GM11168 (cell line): ENCODE measurements around the gene NXPH1.

ENCODE experiments used
- in situ Hi-C: fragments of 300-500 bp; cut with MboI; formaldehyde crosslinking; loops from one replicate; pipeline ENCODE4 v1.12.0; 2022; ENCODE audit warnings: low sequenced_read_pairs; ENCODE audit not compliant: unreplicated experiment

Gene NXPH1

GRCh38 chr7:8491544-8492489 lies 58.4 kb downstream of the NXPH1 start:
- in situ Hi-C loops: no loop called here

GRCh38 chr7:8499128-8499527 lies 65.7 kb downstream of the NXPH1 start:
- in situ Hi-C loops: no loop called here

- in situ Hi-C loops: no loop called here
These were observed 66.9 kb downstream of the NXPH1 start for GRCh38 chr7:8500286-8500685.

- in situ Hi-C loops: no loop called here
These were observed 74.2 kb downstream of the NXPH1 start for GRCh38 chr7:8507566-8507965.

GRCh38 chr7:8509621-8510020 lies 76.2 kb downstream of the NXPH1 start:
- in situ Hi-C loops: no loop called here

- in situ Hi-C loops: no loop called here
These were observed 78.4 kb downstream of the NXPH1 start for GRCh38 chr7:8511855-8512254.

- in situ Hi-C loops: no loop called here
These were observed 81.5 kb downstream of the NXPH1 start for GRCh38 chr7:8514781-8515519.

GRCh38 chr7:8515640-8516185 lies 82.3 kb downstream of the NXPH1 start:
- in situ Hi-C loops: no loop called here

GRCh38 chr7:8516976-8517375 lies 83.6 kb downstream of the NXPH1 start:
- in situ Hi-C loops: no loop called here

GRCh38 chr7:8528311-8528710 lies 94.9 kb downstream of the NXPH1 start:
- in situ Hi-C loops: no loop called here

GRCh38 chr7:8531991-8532515 lies 98.6 kb downstream of the NXPH1 start:
- in situ Hi-C loops: no loop called here

- in situ Hi-C loops: no loop called here
These were observed 103.0 kb downstream of the NXPH1 start for GRCh38 chr7:8536431-8536830.

GRCh38 chr7:8549046-8549445 lies 115.6 kb downstream of the NXPH1 start:
- in situ Hi-C loops: no loop called here

- in situ Hi-C loops: no loop called here
These were observed 127.1 kb downstream of the NXPH1 start for GRCh38 chr7:8560501-8560900.

GRCh38 chr7:8561449-8561848 lies 128.0 kb downstream of the NXPH1 start:
- in situ Hi-C loops: no loop called here

GRCh38 chr7:8564281-8564680 lies 130.9 kb downstream of the NXPH1 start:
- in situ Hi-C loops: no loop called here

GRCh38 chr7:8566016-8566415 lies 132.6 kb downstream of the NXPH1 start:
- in situ Hi-C loops: no loop called here

GRCh38 chr7:8567626-8568025 lies 134.2 kb downstream of the NXPH1 start:
- in situ Hi-C loops: no loop called here

GRCh38 chr7:8579661-8580194 lies 146.3 kb downstream of the NXPH1 start:
- in situ Hi-C loops: no loop called here

GRCh38 chr7:8581842-8582241 lies 148.4 kb downstream of the NXPH1 start:
- in situ Hi-C loops: no loop called here

- in situ Hi-C loops: no loop called here
These were observed 149.3 kb downstream of the NXPH1 start for GRCh38 chr7:8582728-8583127.
